ENCODE data around the gene IL5.

GRCh38 chr5:132500244-132500930 lies 42.9 kb downstream of the IL5 start:
- no peak for TF ChIP-seq CTCF (IDR thresholded peaks at IDR 0.05)
- no peak for TF ChIP-seq POLR2A (IDR thresholded peaks at IDR 0.05)

Data from transverse colon (tissue), 3 donors.